SH-SY5Y (cell line): ENCODE results near the gene CETN1.

Experiments used
- GATA2 ChIP-seq: IDR thresholded peaks from 2 replicates; pipeline ENCODE4 v1.6.1; 2011; ENCODE audit warnings: mild to moderate bottlenecking, low read depth, low read length
- GATA3 ChIP-seq: IDR thresholded peaks from 2 replicates; pipeline ENCODE4 v1.6.1; 2011; ENCODE audit warnings: low read depth, mild to moderate bottlenecking, low read length, moderate library complexity

CETN1 gene

GRCh38 chr18:572091-572830 lies 7.9 kb upstream of the CETN1 start:
- no peak for TF ChIP-seq GATA3
- TF ChIP-seq GATA2 = no peak

- no peak for TF ChIP-seq GATA2
- no peak for TF ChIP-seq GATA3
These were observed 7.3 kb upstream of the CETN1 start for GRCh38 chr18:572831-573289.

GRCh38 chr18:573385-573784 lies 6.8 kb upstream of the CETN1 start:
- TF ChIP-seq GATA3 (no peak), GATA2 (no peak)

- TF ChIP-seq GATA2 (no peak), GATA3 (no peak)
These were observed 5.9 kb upstream of the CETN1 start for GRCh38 chr18:574149-574860.

GRCh38 chr18:574865-575645 lies 5.1 kb upstream of the CETN1 start:
- TF ChIP-seq GATA3 (no peak), GATA2 (no peak)

- no peak for TF ChIP-seq GATA3
These were observed 3.3 kb upstream of the CETN1 start for GRCh38 chr18:576924-577323.

- TF ChIP-seq GATA3 (no peak), GATA2 (no peak)
These were observed 2.4 kb upstream of the CETN1 start for GRCh38 chr18:577643-578375.

GRCh38 chr18:579238-579637 lies 942 bp upstream of the CETN1 start:
- TF ChIP-seq GATA3 (no peak), GATA2 (no peak)

GRCh38 chr18:581096-581495 lies 916 bp downstream of the CETN1 start:
- no peak for TF ChIP-seq GATA3

- no peak for TF ChIP-seq GATA3
- TF ChIP-seq GATA2 = no peak
These were observed 2.3 kb downstream of the CETN1 start for GRCh38 chr18:582465-582864.

GRCh38 chr18:595068-595467 lies 14.9 kb downstream of the CETN1 start:
- no peak for TF ChIP-seq GATA3
- no peak for TF ChIP-seq GATA2

- TF ChIP-seq GATA3 (no peak), GATA2 (no peak)
These were observed 15.4 kb downstream of the CETN1 start for GRCh38 chr18:595571-595970.

- TF ChIP-seq GATA2 (no peak), GATA3 (no peak)
These were observed 16.2 kb downstream of the CETN1 start for GRCh38 chr18:596288-596881.
